Measurements from ENCODE around the gene TRAPPC3. TPM values are rescaled to one million over a fixed set of nuclear protein-coding genes. Genes with fewer than 3 reads are reported as not detected.

TRAPPC3 gene
- total RNA-seq, 1 experiment from 2014 or later = 98.7 TPM

DNA sequence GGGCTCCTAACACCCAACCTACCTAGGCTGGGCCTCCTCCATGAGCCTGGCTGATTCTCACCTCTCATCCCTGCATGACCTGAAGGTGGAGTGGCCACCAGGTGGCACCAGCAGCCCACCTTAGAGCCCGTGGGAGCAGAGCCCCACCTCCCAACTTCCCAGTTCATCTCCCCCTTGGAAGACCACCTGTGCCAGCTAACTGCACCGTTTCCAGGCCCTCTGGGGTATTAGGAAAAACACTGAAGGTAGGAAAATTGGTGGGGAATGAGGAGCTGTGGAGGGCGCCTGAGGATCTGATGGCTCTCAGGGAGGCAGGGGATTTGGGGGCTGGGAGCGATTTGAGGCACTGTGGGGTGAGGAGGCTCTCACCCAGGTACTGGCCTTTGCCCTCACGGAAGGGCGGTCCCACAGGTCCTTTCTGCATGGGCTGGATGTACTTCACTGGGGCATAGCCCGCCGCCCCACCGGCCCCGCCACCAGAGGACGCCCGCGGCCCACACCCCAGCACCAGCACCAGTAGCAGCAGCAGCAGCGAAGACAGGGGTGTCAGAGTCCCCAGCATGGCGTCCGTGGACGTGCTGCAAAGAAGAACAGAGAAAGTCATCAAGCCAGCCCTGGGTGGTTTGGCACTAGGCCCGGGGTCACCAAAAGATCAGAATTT, 49.5 kb downstream of the TRAPPC3 start:
- no peak for DNase-seq (ENCODE audit: low read depth, low spot score)
- POLR2A ChIA-PET = no interaction called here
- peak overlapping the region in 1 of 2 experiments; percentile 52; a peak in 2 of 4 replicates for H3K4me3 ChIP-seq (ENCODE audit: low read depth in 2 of 2, low read length in 2 of 2)

DNA sequence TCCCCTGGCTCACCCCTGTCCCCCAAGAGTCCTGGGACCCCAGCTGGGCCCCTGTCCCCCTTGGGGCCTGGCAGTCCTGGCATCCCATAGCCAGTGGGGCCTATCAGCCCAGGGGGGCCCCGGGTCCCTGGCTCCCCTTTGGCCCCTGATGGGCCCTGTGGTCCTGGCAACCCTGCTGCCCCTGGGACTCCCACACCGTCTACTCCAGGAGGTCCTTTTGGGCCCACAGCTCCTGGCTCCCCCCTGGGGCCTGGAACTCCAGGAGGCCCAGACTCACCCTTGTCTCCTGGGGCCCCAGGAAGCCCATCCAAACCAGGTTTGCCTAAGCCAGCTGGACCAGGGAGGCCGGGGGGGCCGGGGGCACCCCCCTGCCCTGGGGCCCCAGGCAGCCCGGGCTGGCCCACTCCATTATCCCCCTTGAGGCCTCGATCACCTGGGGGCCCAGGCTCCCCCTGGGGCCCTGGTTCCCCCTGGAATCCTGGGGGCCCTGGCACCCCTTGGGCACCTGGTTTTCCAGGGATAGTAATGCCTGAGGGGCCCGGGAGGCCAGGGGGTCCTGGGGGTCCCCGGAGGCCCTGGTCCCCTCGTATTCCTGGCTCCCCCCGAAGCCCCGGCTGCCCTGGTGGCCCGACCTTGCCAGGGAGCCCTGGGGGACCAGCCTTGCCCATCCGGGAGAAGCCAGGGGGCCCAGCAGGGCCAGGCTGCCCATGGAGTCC, 50.5 kb downstream of the TRAPPC3 start:
- DNase-seq (ENCODE audit: low read depth, low spot score) (no peak), ATAC-seq (no peak)
- H3K9me3 ChIP-seq (ENCODE audit: control insufficient read depth, insufficient read depth, low read depth, low read length) = no peaks in the 10 kb centered on the region
- POLR2A ChIA-PET = no interaction called here
- no peak overlapping the region for H3K27ac ChIP-seq (ENCODE audit: low read length)
- H3K27me3 ChIP-seq (ENCODE audit: control insufficient read depth, insufficient read depth, low read length) = no peaks in the 10 kb centered on the region
- no peak overlapping the region for H3K4me3 ChIP-seq (ENCODE audit: low read depth in 2 of 2, low read length in 2 of 2)
- no peaks in the 10 kb centered on the region for H3K36me3 ChIP-seq (ENCODE audit: control insufficient read depth, insufficient read depth, low read length)
- intact Hi-C loops (cut with micrococcal nuclease; ENCODE audit: unreplicated experiment) (no loop called here), in situ Hi-C loops (cut with HindIII; ENCODE audit: low pct_unique_long_range_greater_than_20kb, low sequenced_read_pairs) (no loop called here)
- H3K4me1 ChIP-seq (ENCODE audit: control insufficient read depth, insufficient read depth, low read length) = peaks cover 3% of the 10 kb centered on the region; the same call in 1 of the 2 replicates
- BruUV-seq (replicated peaks) = no TSS peak
- TF ChIP-seq TCF7L2 (IDR thresholded peaks at IDR 0.05; ENCODE audit: low read depth, low read length) (no peak), POLR2AphosphoS5 (IDR thresholded peaks at IDR 0.05; ENCODE audit: low read depth, low read length) (no peak), SIN3A (IDR thresholded peaks at IDR 0.05; ENCODE audit: borderline replicate concordance, insufficient read depth, low read depth, low read length) (no peak)
- TF ChIP-seq, protein P1, sequence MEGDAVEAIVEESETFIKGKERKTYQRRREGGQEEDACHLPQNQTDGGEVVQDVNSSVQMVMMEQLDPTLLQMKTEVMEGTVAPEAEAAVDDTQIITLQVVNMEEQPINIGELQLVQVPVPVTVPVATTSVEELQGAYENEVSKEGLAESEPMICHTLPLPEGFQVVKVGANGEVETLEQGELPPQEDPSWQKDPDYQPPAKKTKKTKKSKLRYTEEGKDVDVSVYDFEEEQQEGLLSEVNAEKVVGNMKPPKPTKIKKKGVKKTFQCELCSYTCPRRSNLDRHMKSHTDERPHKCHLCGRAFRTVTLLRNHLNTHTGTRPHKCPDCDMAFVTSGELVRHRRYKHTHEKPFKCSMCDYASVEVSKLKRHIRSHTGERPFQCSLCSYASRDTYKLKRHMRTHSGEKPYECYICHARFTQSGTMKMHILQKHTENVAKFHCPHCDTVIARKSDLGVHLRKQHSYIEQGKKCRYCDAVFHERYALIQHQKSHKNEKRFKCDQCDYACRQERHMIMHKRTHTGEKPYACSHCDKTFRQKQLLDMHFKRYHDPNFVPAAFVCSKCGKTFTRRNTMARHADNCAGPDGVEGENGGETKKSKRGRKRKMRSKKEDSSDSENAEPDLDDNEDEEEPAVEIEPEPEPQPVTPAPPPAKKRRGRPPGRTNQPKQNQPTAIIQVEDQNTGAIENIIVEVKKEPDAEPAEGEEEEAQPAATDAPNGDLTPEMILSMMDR (IDR thresholded peaks at IDR 0.05) = no peak
- TF ChIP-seq, protein P2, sequence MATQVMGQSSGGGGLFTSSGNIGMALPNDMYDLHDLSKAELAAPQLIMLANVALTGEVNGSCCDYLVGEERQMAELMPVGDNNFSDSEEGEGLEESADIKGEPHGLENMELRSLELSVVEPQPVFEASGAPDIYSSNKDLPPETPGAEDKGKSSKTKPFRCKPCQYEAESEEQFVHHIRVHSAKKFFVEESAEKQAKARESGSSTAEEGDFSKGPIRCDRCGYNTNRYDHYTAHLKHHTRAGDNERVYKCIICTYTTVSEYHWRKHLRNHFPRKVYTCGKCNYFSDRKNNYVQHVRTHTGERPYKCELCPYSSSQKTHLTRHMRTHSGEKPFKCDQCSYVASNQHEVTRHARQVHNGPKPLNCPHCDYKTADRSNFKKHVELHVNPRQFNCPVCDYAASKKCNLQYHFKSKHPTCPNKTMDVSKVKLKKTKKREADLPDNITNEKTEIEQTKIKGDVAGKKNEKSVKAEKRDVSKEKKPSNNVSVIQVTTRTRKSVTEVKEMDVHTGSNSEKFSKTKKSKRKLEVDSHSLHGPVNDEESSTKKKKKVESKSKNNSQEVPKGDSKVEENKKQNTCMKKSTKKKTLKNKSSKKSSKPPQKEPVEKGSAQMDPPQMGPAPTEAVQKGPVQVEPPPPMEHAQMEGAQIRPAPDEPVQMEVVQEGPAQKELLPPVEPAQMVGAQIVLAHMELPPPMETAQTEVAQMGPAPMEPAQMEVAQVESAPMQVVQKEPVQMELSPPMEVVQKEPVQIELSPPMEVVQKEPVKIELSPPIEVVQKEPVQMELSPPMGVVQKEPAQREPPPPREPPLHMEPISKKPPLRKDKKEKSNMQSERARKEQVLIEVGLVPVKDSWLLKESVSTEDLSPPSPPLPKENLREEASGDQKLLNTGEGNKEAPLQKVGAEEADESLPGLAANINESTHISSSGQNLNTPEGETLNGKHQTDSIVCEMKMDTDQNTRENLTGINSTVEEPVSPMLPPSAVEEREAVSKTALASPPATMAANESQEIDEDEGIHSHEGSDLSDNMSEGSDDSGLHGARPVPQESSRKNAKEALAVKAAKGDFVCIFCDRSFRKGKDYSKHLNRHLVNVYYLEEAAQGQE (IDR thresholded peaks at IDR 0.05; ENCODE audit: insufficient read depth in 1 of 2, low read depth in 2 of 2, low read length in 1 of 2) = no peak
- CTCF ChIA-PET = interaction anchor here (0.7 kb wide), 1 partner anchor 36 kb away, joined by 3 read pairs; no protein-coding TSS in a partner anchor

More for the DNA sequence above, 49.5 kb downstream of the TRAPPC3 start:
- Histone ChIP-seq H3K9me3 (ENCODE audit: control insufficient read depth, insufficient read depth, low read depth, low read length) (no peaks in the 10 kb centered on the region), H3K27ac (ENCODE audit: low read length) (peak overlapping the region; percentile 63; the same call in 1 of the 2 replicates), H3K27me3 (ENCODE audit: control insufficient read depth, insufficient read depth, low read length) (no peaks in the 10 kb centered on the region), H3K4me1 (ENCODE audit: control insufficient read depth, insufficient read depth, low read length) (peaks cover 3% of the 10 kb centered on the region; the same call in 1 of the 2 replicates), H3K36me3 (ENCODE audit: control insufficient read depth, insufficient read depth, low read length) (no peaks in the 10 kb centered on the region)
- in situ Hi-C loops (cut with HindIII; ENCODE audit: low pct_unique_long_range_greater_than_20kb, low sequenced_read_pairs) (no loop called here), intact Hi-C loops (cut with micrococcal nuclease; ENCODE audit: unreplicated experiment) (loop anchor here (1.0 to 5.0 kb wide), 2 partner anchors 34 to 87 kb away; no protein-coding TSS in a partner anchor)
- no peak for TF ChIP-seq POLR2AphosphoS5 (IDR thresholded peaks at IDR 0.05; ENCODE audit: low read depth, low read length)
- TF ChIP-seq, protein P1 (IDR thresholded peaks at IDR 0.05) = peak; percentile 99
- CTCF ChIA-PET = interaction anchor here (0.6 to 1.7 kb wide), 4 partner anchors 32 to 88 kb away, joined by 3 to 6 read pairs (median 4); no protein-coding TSS in a partner anchor
- no TSS peak for BruUV-seq (replicated peaks)
- ATAC-seq = peak; percentile 95
